B cell (primary cell): Measurements from ENCODE around the gene CCIN.

ENCODE experiments used
- EZH2 ChIP-seq: IDR thresholded peaks from 2 replicates; pipeline ENCODE4 v1.6.1; 2012; ENCODE audit warnings: borderline replicate concordance, low read depth, mild to moderate bottlenecking, moderate library complexity, low read length; ENCODE audit not compliant: insufficient read depth, poor library complexity, severe bottlenecking
- TF ChIP-seq, protein P1 (sequence below): fragments of 200-600 bp; IDR thresholded peaks from one replicate; pipeline ENCODE4 v1.8.0; 2022; ENCODE audit warnings: antibody characterized with exemption, mild to moderate bottlenecking

DNA sequence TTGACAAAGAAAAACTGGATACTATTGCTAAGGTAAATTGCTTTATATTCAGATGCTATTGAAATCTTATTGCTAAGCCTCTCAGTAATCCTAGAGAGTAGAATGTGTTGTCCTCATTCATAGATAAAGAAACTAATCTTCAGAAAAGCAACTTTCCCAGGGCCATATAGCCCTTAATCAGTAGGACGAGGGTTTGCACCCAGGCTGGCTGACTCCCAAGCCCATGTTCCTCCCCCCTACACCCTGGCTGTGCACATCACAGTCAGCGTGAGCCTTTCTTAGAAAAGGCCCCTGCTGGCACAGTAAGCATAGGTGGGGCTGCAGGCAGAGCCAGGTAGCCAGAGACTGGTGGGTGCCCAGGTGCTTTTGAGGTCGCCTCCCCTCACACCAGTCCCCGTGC lies 48.5 kb upstream of the CCIN start:
- no peak for TF ChIP-seq EZH2
- TF ChIP-seq, protein P1, sequence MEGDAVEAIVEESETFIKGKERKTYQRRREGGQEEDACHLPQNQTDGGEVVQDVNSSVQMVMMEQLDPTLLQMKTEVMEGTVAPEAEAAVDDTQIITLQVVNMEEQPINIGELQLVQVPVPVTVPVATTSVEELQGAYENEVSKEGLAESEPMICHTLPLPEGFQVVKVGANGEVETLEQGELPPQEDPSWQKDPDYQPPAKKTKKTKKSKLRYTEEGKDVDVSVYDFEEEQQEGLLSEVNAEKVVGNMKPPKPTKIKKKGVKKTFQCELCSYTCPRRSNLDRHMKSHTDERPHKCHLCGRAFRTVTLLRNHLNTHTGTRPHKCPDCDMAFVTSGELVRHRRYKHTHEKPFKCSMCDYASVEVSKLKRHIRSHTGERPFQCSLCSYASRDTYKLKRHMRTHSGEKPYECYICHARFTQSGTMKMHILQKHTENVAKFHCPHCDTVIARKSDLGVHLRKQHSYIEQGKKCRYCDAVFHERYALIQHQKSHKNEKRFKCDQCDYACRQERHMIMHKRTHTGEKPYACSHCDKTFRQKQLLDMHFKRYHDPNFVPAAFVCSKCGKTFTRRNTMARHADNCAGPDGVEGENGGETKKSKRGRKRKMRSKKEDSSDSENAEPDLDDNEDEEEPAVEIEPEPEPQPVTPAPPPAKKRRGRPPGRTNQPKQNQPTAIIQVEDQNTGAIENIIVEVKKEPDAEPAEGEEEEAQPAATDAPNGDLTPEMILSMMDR, result no peak
